ENCODE data around the gene METTL21C. TPM values are rescaled to one million over a fixed set of nuclear protein-coding genes. Genes with fewer than 3 reads are reported as not detected.

METTL21C gene
- total RNA-seq, 1 donor from 2014 or later = not detected

DNA sequence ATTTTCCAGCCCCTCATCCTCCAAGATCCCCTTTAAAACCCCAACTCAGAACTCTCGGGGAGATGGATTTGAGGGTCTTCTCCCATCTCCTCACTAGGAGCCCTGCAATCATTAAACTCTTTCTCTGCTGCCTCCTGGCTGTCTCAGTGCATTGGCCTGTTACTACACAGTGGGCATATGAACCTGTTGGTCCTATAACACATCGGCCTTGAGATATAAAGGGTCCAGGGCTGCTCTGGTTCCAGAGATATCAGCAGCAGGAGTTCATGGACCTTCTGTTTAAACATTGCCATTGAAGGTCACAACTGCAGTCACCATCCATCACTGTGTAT lies 3.8 kb upstream of the METTL21C start:
- TF ChIP-seq CTCF (conservative IDR thresholded peaks at IDR 0.05; ENCODE audit: low read depth, low read length) = no peak
- no peak for DNase-seq (ENCODE audit: low read depth)
- no peak overlapping the region for H3K4me3 ChIP-seq (ENCODE audit: low read depth, low read length)

DNA sequence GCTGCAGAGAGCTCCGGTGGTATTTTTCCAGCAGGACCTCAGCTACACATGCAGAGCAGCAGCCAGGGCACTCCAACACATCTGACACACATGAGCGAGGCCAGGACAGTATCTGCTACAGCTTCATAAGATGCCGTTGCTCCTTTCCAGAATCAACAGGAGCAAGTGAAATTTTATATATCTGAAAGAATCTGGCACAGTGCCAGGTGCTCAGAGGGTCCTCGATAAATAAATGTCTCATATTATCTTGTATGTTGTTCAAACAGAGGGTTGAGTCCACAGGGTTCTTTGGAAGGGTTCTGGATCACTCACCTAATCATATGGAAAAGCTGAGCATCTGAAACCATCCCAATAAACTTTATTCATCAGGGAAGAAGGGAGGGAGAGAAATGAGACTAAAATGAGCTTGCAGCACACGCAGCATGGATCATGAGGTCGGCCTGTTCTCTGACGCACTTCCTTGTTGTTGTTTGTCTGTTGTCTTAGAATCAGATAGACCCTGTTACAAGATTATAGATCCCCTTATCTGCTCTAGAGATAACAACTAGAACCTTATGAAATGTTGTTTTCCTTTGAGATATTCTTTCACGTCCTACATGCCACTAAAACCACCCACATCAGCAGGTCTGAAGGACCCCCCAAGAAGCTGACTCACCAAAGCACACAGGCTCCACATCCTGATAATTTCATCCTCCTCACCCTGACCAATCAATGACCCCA lies 3.2 kb upstream of the METTL21C start:
- H3K4me3 ChIP-seq (ENCODE audit: low read depth, low read length) = no peak overlapping the region
- no peak for TF ChIP-seq CTCF (conservative IDR thresholded peaks at IDR 0.05; ENCODE audit: low read depth, low read length)
- no peak for DNase-seq (ENCODE audit: low read depth)

GRCh38 chr13:102697264-102697663 lies 2.4 kb upstream of the METTL21C start:
- DNase-seq (ENCODE audit: low read depth) = no peak
- TF ChIP-seq CTCF (conservative IDR thresholded peaks at IDR 0.05; ENCODE audit: low read depth, low read length) = no peak
- H3K4me3 ChIP-seq (ENCODE audit: low read depth, low read length) = no peak overlapping the region

- DNase-seq (ENCODE audit: low read depth) = no peak
- no peak overlapping the region for H3K4me3 ChIP-seq (ENCODE audit: low read depth, low read length)
- TF ChIP-seq CTCF (conservative IDR thresholded peaks at IDR 0.05; ENCODE audit: low read depth, low read length) = no peak
Measured at GRCh38 chr13:102696465-102696864, 1.6 kb upstream of the METTL21C start.

DNA sequence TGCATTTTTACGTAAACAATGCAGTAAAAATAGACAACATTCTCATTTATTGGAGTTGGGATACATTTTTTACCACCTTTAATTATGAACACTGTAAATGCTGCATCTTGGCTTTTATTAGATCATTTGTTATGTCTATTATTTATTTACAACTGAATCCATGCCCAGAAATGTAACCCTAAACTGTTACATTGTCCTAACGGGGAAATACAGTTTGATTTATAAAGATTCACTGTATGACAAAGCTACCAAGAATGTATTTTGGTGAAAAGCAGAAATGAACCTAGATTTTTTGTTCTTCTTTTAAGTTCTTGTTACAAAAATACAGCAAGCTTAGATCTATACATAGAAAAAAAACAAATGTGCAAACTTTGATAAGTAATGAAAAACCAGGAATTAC lies 1.1 kb downstream of the METTL21C start:
- DNase-seq (ENCODE audit: low read depth) = no peak
- no peak overlapping the region for H3K4me3 ChIP-seq (ENCODE audit: low read depth, low read length)
- no peak for TF ChIP-seq CTCF (conservative IDR thresholded peaks at IDR 0.05; ENCODE audit: low read depth, low read length)

- DNase-seq (ENCODE audit: low read depth) = no peak
- H3K4me3 ChIP-seq (ENCODE audit: low read depth, low read length) = no peak overlapping the region
- no peak for TF ChIP-seq CTCF (conservative IDR thresholded peaks at IDR 0.05; ENCODE audit: low read depth, low read length)
Measured at GRCh38 chr13:102693250-102693649, 1.6 kb downstream of the METTL21C start.

- no peak for TF ChIP-seq CTCF (conservative IDR thresholded peaks at IDR 0.05; ENCODE audit: low read depth, low read length)
- H3K4me3 ChIP-seq (ENCODE audit: low read depth, low read length) = no peak overlapping the region
- DNase-seq (ENCODE audit: low read depth) = no peak
Measured at GRCh38 chr13:102692491-102692826, 2.4 kb downstream of the METTL21C start.

All from epithelial cell of proximal tubule (primary cell).